HepG2 (cell line): ENCODE measurements around the gene WIZ.

Source experiments
- EP300 ChIP-seq, 3 experiments: sonication (generic) in 1 of 3; formaldehyde crosslinking in 1 of 3; IDR thresholded peaks; 2 replicates each; pipeline versions ENCODE4 v1.5.1 to v1.6.1; 2011 to 2020; ENCODE audit warnings: low read depth in 2 of 3, low read length in 2 of 3, borderline replicate concordance in 1 of 3, improper control_type of control experiment in 1 of 3, mild to moderate bottlenecking in 1 of 3, missing genetic modification reagents in 1 of 3, moderate library complexity in 1 of 3
- POLR2A ChIP-seq, 2 experiments: IDR thresholded peaks; 2 replicates each; pipeline ENCODE4 v1.6.1; 2011; ENCODE audit warnings: low read depth in 2 of 2, low read length in 2 of 2, mild to moderate bottlenecking in 1 of 2, moderate library complexity in 1 of 2; ENCODE audit not compliant: insufficient read depth in 1 of 2
- POLR2AphosphoS5 ChIP-seq: IDR thresholded peaks from 2 replicates; pipeline ENCODE4 v1.6.1; 2012; ENCODE audit warnings: low read depth, low read length
- YEATS2 ChIP-seq: sonication (generic); formaldehyde crosslinking; IDR thresholded peaks from 2 replicates; pipeline ENCODE4 v1.4.0; 2020; ENCODE audit warnings: missing genetic modification reagents, borderline replicate concordance
- ZNF232 ChIP-seq: sonication (generic); formaldehyde crosslinking; IDR thresholded peaks from 2 replicates; pipeline ENCODE4 v1.4.0; 2020; ENCODE audit warnings: missing genetic modification reagents, borderline replicate concordance
- ZNF780A ChIP-seq: sonication (generic); formaldehyde crosslinking; IDR thresholded peaks from 2 replicates; pipeline ENCODE4 v1.8.0; 2022; ENCODE audit warnings: mild to moderate bottlenecking, missing genetic modification reagents, moderate library complexity
- TF ChIP-seq, protein P1 (sequence below): sonication (generic); formaldehyde crosslinking; IDR thresholded peaks from 2 replicates; pipeline ENCODE4 v1.9.0; 2021; ENCODE audit warnings: missing genetic modification reagents, borderline replicate concordance

DNA sequence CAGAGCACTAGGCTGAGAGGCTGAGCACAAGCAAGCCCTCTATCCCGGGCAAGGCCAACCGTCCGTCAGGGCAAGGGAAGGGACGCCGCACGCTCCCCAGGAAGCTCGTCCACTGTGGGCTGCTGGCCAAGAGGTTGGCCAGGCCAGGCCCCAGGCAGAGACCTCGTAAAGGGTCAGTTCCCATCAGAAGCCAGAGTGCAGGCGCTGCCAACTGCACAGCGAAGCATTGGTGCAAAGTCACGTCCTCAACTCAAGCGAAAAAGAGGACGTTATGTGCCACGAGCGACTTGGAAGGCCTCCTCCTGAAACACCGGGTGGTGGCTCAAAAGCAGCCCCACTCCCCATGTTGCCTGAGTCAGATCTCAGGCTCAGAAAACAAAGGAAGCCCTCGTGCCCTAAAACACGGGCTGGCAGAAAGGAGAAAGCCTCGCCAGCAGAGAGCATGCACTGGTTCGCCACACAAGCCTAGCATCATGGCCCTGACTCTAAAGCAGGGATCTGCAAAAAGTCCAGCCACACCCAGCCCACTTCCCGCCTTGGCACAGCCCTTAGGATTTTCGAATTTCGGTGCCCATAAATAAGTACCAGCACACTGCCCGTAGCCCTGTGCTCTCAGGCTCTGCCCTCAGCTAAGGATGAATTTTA is 74.8 kb downstream of the WIZ start:
- TF ChIP-seq ZNF780A = no peak
- TF ChIP-seq POLR2AphosphoS5 = no peak
- no peak for TF ChIP-seq EP300 (IDR thresholded peaks at IDR 0.05; ENCODE audit: low read depth in 2 of 2, low read length in 2 of 2)
- TF ChIP-seq EP300 (CRISPR knock-in tag; IDR thresholded peaks at IDR 0.05; ENCODE audit: borderline replicate concordance) = no peak
- TF ChIP-seq, protein P1, sequence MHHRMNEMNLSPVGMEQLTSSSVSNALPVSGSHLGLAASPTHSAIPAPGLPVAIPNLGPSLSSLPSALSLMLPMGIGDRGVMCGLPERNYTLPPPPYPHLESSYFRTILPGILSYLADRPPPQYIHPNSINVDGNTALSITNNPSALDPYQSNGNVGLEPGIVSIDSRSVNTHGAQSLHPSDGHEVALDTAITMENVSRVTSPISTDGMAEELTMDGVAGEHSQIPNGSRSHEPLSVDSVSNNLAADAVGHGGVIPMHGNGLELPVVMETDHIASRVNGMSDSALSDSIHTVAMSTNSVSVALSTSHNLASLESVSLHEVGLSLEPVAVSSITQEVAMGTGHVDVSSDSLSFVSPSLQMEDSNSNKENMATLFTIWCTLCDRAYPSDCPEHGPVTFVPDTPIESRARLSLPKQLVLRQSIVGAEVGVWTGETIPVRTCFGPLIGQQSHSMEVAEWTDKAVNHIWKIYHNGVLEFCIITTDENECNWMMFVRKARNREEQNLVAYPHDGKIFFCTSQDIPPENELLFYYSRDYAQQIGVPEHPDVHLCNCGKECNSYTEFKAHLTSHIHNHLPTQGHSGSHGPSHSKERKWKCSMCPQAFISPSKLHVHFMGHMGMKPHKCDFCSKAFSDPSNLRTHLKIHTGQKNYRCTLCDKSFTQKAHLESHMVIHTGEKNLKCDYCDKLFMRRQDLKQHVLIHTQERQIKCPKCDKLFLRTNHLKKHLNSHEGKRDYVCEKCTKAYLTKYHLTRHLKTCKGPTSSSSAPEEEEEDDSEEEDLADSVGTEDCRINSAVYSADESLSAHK (CRISPR knock-in tag) = no peak
- no peak for TF ChIP-seq POLR2A (IDR thresholded peaks at IDR 0.05; ENCODE audit: insufficient read depth in 1 of 2, low read depth in 2 of 2, low read length in 2 of 2)
- no peak for TF ChIP-seq ZNF232
- TF ChIP-seq YEATS2 = no peak
